Measurements from ENCODE around the gene COL4A4.

- TF ChIP-seq EZH2 (IDR thresholded peaks at IDR 0.05; ENCODE audit: low read length, missing control alignments) (no peak), CTCF (conservative IDR thresholded peaks at IDR 0.05 in 1 of 2, IDR thresholded peaks at IDR 0.05 in 1 of 2; ENCODE audit: low read depth in 1 of 2, low read length in 2 of 2) (no peak)
Observed at GRCh38 chr2:227057743-227058447, 106.1 kb downstream of the COL4A4 start.
